ENCODE results near the gene ERI3. TPM values are rescaled to one million over a fixed set of nuclear protein-coding genes. Genes with fewer than 3 reads are reported as not detected.

The ERI3 gene
- total and polyA plus RNA-seq, 2 experiments from 2014 or later: 59.4 to 93.2 TPM

DNA sequence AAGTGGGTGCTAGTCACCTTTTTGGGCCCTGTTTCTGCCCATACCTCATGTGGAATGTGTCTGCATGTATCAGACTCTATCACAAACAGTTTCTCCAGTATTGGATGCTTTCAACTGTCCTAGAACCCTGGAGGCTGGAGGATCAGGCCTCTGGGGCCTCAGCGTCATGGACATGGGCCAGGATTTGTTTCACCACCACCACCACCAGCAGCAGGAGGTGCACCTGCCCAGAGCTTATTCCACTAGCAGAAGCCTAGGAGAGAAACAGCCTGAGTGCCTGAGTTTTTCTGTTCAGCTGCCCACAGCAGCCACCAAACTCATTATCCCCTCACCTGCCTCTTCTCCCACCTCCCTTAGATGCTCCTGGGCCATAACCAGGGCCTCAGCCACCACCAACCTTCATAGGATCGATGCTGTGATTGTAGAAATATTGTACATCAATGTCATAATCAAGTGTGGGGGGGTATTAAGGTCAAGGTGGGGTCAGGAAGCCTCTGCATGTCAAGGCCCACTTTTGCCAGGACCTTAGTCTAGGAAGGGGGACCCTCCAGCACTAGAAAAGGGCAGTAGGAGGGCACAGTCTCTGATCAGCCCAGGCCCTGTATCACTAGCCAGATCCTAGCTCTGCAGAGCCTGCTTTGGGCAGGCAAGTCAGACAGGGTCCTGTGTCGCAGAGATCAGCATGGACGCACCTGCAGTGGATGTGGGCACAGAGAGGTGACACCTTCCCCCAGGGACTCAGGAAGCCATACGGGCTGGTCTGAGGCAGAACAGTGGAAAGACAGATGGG lies 132.5 kb downstream of the ERI3 start:
- H3K27ac ChIP-seq: no peak overlapping the region
- H3K9me2 ChIP-seq (replicated peaks; ENCODE audit: insufficient read depth): no peaks in the 10 kb centered on the region
- TF ChIP-seq, protein P1, sequence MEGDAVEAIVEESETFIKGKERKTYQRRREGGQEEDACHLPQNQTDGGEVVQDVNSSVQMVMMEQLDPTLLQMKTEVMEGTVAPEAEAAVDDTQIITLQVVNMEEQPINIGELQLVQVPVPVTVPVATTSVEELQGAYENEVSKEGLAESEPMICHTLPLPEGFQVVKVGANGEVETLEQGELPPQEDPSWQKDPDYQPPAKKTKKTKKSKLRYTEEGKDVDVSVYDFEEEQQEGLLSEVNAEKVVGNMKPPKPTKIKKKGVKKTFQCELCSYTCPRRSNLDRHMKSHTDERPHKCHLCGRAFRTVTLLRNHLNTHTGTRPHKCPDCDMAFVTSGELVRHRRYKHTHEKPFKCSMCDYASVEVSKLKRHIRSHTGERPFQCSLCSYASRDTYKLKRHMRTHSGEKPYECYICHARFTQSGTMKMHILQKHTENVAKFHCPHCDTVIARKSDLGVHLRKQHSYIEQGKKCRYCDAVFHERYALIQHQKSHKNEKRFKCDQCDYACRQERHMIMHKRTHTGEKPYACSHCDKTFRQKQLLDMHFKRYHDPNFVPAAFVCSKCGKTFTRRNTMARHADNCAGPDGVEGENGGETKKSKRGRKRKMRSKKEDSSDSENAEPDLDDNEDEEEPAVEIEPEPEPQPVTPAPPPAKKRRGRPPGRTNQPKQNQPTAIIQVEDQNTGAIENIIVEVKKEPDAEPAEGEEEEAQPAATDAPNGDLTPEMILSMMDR (IDR thresholded peaks at IDR 0.05; ENCODE audit: poor library complexity): no peak
- TF ChIP-seq EZH2phosphoT487 (IDR thresholded peaks at IDR 0.05; ENCODE audit: low read depth, severe bottlenecking, unreplicated experiment) (no peak), EZH2 (IDR thresholded peaks at IDR 0.05; ENCODE audit: borderline replicate concordance) (no peak)
- 92% methylated on average over 5 of the region's 5 CpGs for WGBS (ENCODE audit: low lambda C conversion rate, missing lambda C conversion rate)
- H3K4me3 ChIP-seq: no peak overlapping the region
- no peak for DNase-seq (ENCODE audit: low spot score)
- no peaks in the 10 kb centered on the region for H4K20me1 ChIP-seq (ENCODE audit: insufficient read depth, poor library complexity, severe bottlenecking)
- no peak overlapping the region for H3K4me2 ChIP-seq
- no peaks in the 10 kb centered on the region for H3K27me3 ChIP-seq
- no peak overlapping the region for H2AFZ ChIP-seq
- H3K79me2 ChIP-seq: no peaks in the 10 kb centered on the region
- no peaks in the 10 kb centered on the region for H3K9me3 ChIP-seq (ENCODE audit: low read depth)
- H3K4me1 ChIP-seq (ENCODE audit: insufficient read depth): peaks cover 13% of the 10 kb centered on the region
- no peaks in the 10 kb centered on the region for H3K36me3 ChIP-seq (replicated peaks; ENCODE audit: insufficient read depth, low read depth)

DNA sequence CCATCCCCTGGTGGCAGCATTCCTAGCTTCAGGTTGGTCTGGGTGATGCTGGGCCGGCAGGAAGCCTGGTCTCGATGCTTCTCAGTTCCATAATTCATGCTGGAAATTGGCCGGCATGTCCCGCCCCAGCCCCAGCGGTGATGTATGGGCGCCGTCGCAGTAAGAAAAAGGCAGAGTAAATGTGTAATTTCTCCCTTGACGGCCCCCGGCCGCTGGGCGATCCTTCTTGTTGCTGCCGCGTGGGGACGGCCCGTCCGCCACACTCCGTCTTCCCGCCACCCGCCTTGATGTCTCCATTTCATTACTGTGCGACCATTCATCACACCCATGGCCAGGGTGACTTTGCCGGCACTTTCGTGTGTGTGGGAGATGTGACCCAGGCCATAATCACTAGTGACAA lies 133.3 kb downstream of the ERI3 start:
- Histone ChIP-seq H3K4me3 (no peak overlapping the region), H3K79me2 (no peaks in the 10 kb centered on the region), H3K9me3 (ENCODE audit: low read depth) (no peaks in the 10 kb centered on the region), H4K20me1 (ENCODE audit: insufficient read depth, poor library complexity, severe bottlenecking) (no peaks in the 10 kb centered on the region), H3K4me2 (no peak overlapping the region), H3K27me3 (no peaks in the 10 kb centered on the region), H3K4me1 (ENCODE audit: insufficient read depth) (peaks cover 13% of the 10 kb centered on the region), H3K27ac (no peak overlapping the region), H3K36me3 (replicated peaks; ENCODE audit: insufficient read depth, low read depth) (no peaks in the 10 kb centered on the region), H3K9me2 (replicated peaks; ENCODE audit: insufficient read depth) (no peaks in the 10 kb centered on the region), H2AFZ (no peak overlapping the region)
- DNase-seq (ENCODE audit: low spot score): no peak
- WGBS (ENCODE audit: low lambda C conversion rate, missing lambda C conversion rate): 96% methylated on average over 23 of the region's 23 CpGs
- TF ChIP-seq EZH2phosphoT487 (IDR thresholded peaks at IDR 0.05; ENCODE audit: low read depth, severe bottlenecking, unreplicated experiment): no peak
- TF ChIP-seq EZH2 (IDR thresholded peaks at IDR 0.05; ENCODE audit: borderline replicate concordance): no peak
- TF ChIP-seq, protein P1 (IDR thresholded peaks at IDR 0.05; ENCODE audit: poor library complexity): no peak

DNA sequence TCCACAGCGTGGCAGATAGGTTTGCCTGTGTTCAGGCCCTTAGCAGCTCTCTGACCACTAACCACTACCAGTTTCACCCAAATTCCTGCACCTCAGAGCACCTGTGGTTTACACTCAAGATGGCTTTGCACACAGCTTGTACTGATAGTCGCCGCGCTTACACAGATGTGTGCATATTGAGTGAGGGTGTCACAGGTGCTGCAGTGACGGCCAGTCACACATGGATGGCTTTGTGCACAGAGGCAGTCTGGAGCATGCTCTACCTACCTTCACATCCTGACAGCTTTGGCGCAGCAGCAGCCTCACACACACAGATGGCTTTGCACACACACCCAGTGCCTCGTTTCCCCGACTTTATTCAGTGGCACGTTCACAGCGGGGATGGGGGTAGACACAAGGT lies 134.3 kb downstream of the ERI3 start:
- no peaks in the 10 kb centered on the region for H3K9me3 ChIP-seq (ENCODE audit: low read depth)
- H3K4me2 ChIP-seq: no peak overlapping the region
- no peaks in the 10 kb centered on the region for H4K20me1 ChIP-seq (ENCODE audit: insufficient read depth, poor library complexity, severe bottlenecking)
- H3K9me2 ChIP-seq (replicated peaks; ENCODE audit: insufficient read depth): no peaks in the 10 kb centered on the region
- no peaks in the 10 kb centered on the region for H3K27me3 ChIP-seq
- WGBS (ENCODE audit: low lambda C conversion rate, missing lambda C conversion rate): 94% methylated on average over 10 of the region's 10 CpGs
- no peak overlapping the region for H3K4me3 ChIP-seq
- DNase-seq (ENCODE audit: low spot score): no peak
- no peak overlapping the region for H2AFZ ChIP-seq
- TF ChIP-seq EZH2 (IDR thresholded peaks at IDR 0.05; ENCODE audit: borderline replicate concordance) (no peak), EZH2phosphoT487 (IDR thresholded peaks at IDR 0.05; ENCODE audit: low read depth, severe bottlenecking, unreplicated experiment) (no peak)
- TF ChIP-seq, protein P1 (IDR thresholded peaks at IDR 0.05; ENCODE audit: poor library complexity): no peak
- no peaks in the 10 kb centered on the region for H3K79me2 ChIP-seq
- peaks cover 13% of the 10 kb centered on the region for H3K4me1 ChIP-seq (ENCODE audit: insufficient read depth)
- no peaks in the 10 kb centered on the region for H3K36me3 ChIP-seq (replicated peaks; ENCODE audit: insufficient read depth, low read depth)
- no peak overlapping the region for H3K27ac ChIP-seq
